ENCODE data around the gene SLC16A12. TPM values are rescaled to one million over a fixed set of nuclear protein-coding genes. Genes with fewer than 3 reads are reported as not detected.
"Not testable (repeated sequence)": the region's sequence is repeated elsewhere in the genome, so short reads cannot be mapped to it uniquely, and the experiment has no call there.

Gene SLC16A12
- polyA plus RNA-seq, 4 donors: 0.21 to 0.89 TPM; not detected in 2

DNA sequence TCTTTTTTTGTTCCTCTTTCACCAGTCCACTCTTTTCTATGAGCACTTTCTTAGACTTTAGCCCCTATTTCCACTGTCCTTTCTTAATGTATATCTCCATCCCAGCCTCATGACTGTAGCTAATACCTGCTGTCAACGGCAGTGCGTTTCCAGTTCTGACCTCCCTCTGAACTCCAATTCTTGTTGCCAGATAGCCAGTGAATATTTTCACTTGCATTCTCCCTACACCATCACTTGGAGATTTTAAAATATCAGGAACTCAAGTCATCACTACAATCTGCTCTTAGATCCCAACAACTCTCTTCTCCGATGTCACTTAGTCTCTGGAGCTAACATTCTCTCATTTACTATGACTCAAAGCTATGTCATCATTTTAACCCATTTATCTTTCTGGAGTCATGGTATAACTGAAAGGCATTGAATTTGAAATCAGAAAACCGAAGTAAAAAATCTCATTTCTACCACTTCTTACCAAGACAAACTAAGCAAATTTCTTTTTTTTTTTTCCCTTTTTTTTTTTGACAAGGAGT lies 5.1 kb upstream of the SLC16A12 start:
- no peak for DNase-seq
- Histone ChIP-seq H3K4me3 (ENCODE audit: low read depth in 1 of 3, low read length in 3 of 3) (no peak overlapping the region), H3K4me1 (ENCODE audit: control insufficient read depth in 3 of 3, insufficient read depth in 2 of 3, low read depth in 1 of 3, low read length in 2 of 3) (peaks cover 0 to 3% (median 2%) of the 10 kb centered on the region in 3 donors), H3K27ac (ENCODE audit: low read depth in 1 of 3, low read length in 2 of 3) (no peak overlapping the region), H3K27me3 (ENCODE audit: control insufficient read depth in 3 of 3, insufficient read depth in 3 of 3, low read length in 3 of 3) (peaks cover 0 to 32% (median 8%) of the 10 kb centered on the region in 3 donors), H3K36me3 (ENCODE audit: control insufficient read depth in 3 of 3, insufficient read depth in 2 of 3, low read depth in 1 of 3, low read length in 3 of 3) (no peaks in the 10 kb centered on the region), H3K9me3 (ENCODE audit: control insufficient read depth in 2 of 2, insufficient read depth in 1 of 2, low read depth in 1 of 2, low read length in 1 of 2) (no peaks in the 10 kb centered on the region)
- WGBS, 3 donors: 85 to 88% (median 86%) methylated on average over 4 of the region's 4 CpGs
- no peak for FAIRE-seq

GRCh38 chr10:89537364-89537763 lies 2.0 kb upstream of the SLC16A12 start:
- 66 to 72% (median 67%) methylated on average over 1 of the region's 1 CpG for WGBS, 3 donors
- no peak for DNase-seq
- H3K27me3 ChIP-seq (ENCODE audit: control insufficient read depth in 3 of 3, insufficient read depth in 3 of 3, low read length in 3 of 3): peaks cover 0 to 52% (median 21%) of the 10 kb centered on the region in 3 donors
- no peak overlapping the region for H3K4me3 ChIP-seq (ENCODE audit: low read depth in 1 of 3, low read length in 3 of 3)
- no peaks in the 10 kb centered on the region for H3K36me3 ChIP-seq (ENCODE audit: control insufficient read depth in 3 of 3, insufficient read depth in 2 of 3, low read depth in 1 of 3, low read length in 3 of 3)
- FAIRE-seq: no peak
- no peak overlapping the region for H3K27ac ChIP-seq (ENCODE audit: low read depth in 1 of 3, low read length in 2 of 3)
- peaks cover 2 to 12% (median 5%) of the 10 kb centered on the region in 3 donors for H3K4me1 ChIP-seq (ENCODE audit: control insufficient read depth in 3 of 3, insufficient read depth in 2 of 3, low read depth in 1 of 3, low read length in 2 of 3)
- H3K9me3 ChIP-seq (ENCODE audit: control insufficient read depth in 2 of 2, insufficient read depth in 1 of 2, low read depth in 1 of 2, low read length in 1 of 2): no peaks in the 10 kb centered on the region

GRCh38 chr10:89536013-89536354 lies 590 bp upstream of the SLC16A12 start:
- Histone ChIP-seq H3K27ac (ENCODE audit: low read depth in 1 of 3, low read length in 2 of 3) (no peak overlapping the region), H3K36me3 (ENCODE audit: control insufficient read depth in 3 of 3, insufficient read depth in 2 of 3, low read depth in 1 of 3, low read length in 3 of 3) (no peaks in the 10 kb centered on the region)
- 8 to 17% (median 14%) methylated on average over 13 to 16 of the region's 16 CpGs for WGBS, 3 donors

GRCh38 chr10:89534826-89535166 lies 598 bp downstream of the SLC16A12 start:
- no peak overlapping the region for H3K27ac ChIP-seq (ENCODE audit: low read depth in 1 of 3, low read length in 2 of 3)

More at GRCh38 chr10:89536013-89536354, 590 bp upstream of the SLC16A12 start:
- peaks cover 2 to 12% (median 5%) of the 10 kb centered on the region in 3 donors for H3K4me1 ChIP-seq (ENCODE audit: control insufficient read depth in 3 of 3, insufficient read depth in 2 of 3, low read depth in 1 of 3, low read length in 2 of 3)
- peaks cover 0 to 64% (median 25%) of the 10 kb centered on the region in 3 donors for H3K27me3 ChIP-seq (ENCODE audit: control insufficient read depth in 3 of 3, insufficient read depth in 3 of 3, low read length in 3 of 3)
- DNase-seq (no peak), FAIRE-seq (no peak)
- H3K9me3 ChIP-seq (ENCODE audit: control insufficient read depth in 2 of 2, insufficient read depth in 1 of 2, low read depth in 1 of 2, low read length in 1 of 2): no peaks in the 10 kb centered on the region
- H3K4me3 ChIP-seq (ENCODE audit: low read depth in 1 of 3, low read length in 3 of 3): peak overlapping the region in 1 of 3 donors; percentile 35

DNA sequence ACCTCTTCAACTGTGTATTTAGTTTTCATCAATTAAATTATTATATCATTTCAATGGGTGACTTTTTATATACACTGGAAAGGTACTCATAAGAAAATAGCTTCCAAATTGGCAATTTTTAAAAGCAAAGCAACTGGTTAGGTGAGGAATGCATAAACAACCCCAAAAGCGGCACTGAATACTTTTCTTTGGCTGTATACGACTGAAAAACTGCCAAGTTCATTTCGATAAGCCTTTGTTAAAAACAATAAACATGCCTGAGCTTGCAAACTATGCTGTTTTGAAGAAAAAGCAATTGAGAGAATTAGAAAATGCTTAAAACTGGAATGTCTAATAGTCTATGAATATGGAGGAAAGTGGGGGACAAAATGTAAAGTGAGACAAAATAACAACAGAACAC lies 2.9 kb downstream of the SLC16A12 start:
- Histone ChIP-seq H3K9me3 (ENCODE audit: control insufficient read depth in 2 of 2, insufficient read depth in 1 of 2, low read depth in 1 of 2, low read length in 1 of 2) (no peaks in the 10 kb centered on the region), H3K27me3 (ENCODE audit: control insufficient read depth in 3 of 3, insufficient read depth in 3 of 3, low read length in 3 of 3) (peaks cover 0 to 52% (median 20%) of the 10 kb centered on the region in 3 donors), H3K4me1 (ENCODE audit: control insufficient read depth in 3 of 3, insufficient read depth in 2 of 3, low read depth in 1 of 3, low read length in 2 of 3) (peaks cover 2 to 12% (median 5%) of the 10 kb centered on the region in 3 donors), H3K27ac (ENCODE audit: low read depth in 1 of 3, low read length in 2 of 3) (no peak overlapping the region), H3K4me3 (ENCODE audit: low read depth in 1 of 3, low read length in 3 of 3) (no peak overlapping the region), H3K36me3 (ENCODE audit: control insufficient read depth in 3 of 3, insufficient read depth in 2 of 3, low read depth in 1 of 3, low read length in 3 of 3) (no peaks in the 10 kb centered on the region)
- DNase-seq: no peak
- 78 to 84% (median 82%) methylated on average over 3 of the region's 3 CpGs for WGBS, 3 donors
- FAIRE-seq: no peak

More at GRCh38 chr10:89534826-89535166, 598 bp downstream of the SLC16A12 start:
- Histone ChIP-seq H3K4me3 (ENCODE audit: low read depth in 1 of 3, low read length in 3 of 3) (peak overlapping the region in 1 of 3 donors; percentile 34), H3K27me3 (ENCODE audit: control insufficient read depth in 3 of 3, insufficient read depth in 3 of 3, low read length in 3 of 3) (peaks cover 0 to 58% (median 20%) of the 10 kb centered on the region in 3 donors), H3K9me3 (ENCODE audit: control insufficient read depth in 2 of 2, insufficient read depth in 1 of 2, low read depth in 1 of 2, low read length in 1 of 2) (no peaks in the 10 kb centered on the region), H3K36me3 (ENCODE audit: control insufficient read depth in 3 of 3, insufficient read depth in 2 of 3, low read depth in 1 of 3, low read length in 3 of 3) (no peaks in the 10 kb centered on the region), H3K4me1 (ENCODE audit: control insufficient read depth in 3 of 3, insufficient read depth in 2 of 3, low read depth in 1 of 3, low read length in 2 of 3) (peaks cover 2 to 12% (median 5%) of the 10 kb centered on the region in 3 donors)
- FAIRE-seq (no peak), DNase-seq (no peak)
- WGBS, 3 donors: 14 to 24% (median 20%) methylated on average over 8 of the region's 8 CpGs

DNA sequence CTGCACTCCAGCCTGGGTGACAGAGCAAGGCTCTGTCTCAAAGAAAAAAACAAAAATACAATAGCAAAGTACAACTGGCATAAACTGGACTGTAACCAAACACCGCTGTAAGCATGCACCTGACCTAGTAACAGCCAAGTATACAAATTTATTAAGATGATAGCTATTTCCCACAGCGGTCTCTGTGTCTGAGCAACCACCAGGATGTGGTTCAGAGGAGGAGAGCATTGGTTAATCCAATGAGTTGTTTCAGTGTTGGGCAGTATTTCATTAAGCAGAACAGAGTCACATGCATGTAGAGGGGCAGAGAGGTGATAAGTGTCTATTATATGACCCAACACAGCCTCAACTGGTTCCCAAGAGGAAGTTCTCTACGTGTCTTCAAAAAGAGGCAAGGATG lies 4.0 kb downstream of the SLC16A12 start:
- H3K36me3 ChIP-seq (ENCODE audit: control insufficient read depth in 3 of 3, insufficient read depth in 2 of 3, low read depth in 1 of 3, low read length in 3 of 3): no peaks in the 10 kb centered on the region
- peaks cover 0 to 41% (median 20%) of the 10 kb centered on the region in 3 donors for H3K27me3 ChIP-seq (ENCODE audit: control insufficient read depth in 3 of 3, insufficient read depth in 3 of 3, low read length in 3 of 3)
- no peak overlapping the region for H3K27ac ChIP-seq (ENCODE audit: low read depth in 1 of 3, low read length in 2 of 3)
- FAIRE-seq (no peak), DNase-seq (no peak)
- peaks cover 2 to 17% (median 5%) of the 10 kb centered on the region in 3 donors for H3K4me1 ChIP-seq (ENCODE audit: control insufficient read depth in 3 of 3, insufficient read depth in 2 of 3, low read depth in 1 of 3, low read length in 2 of 3)
- H3K9me3 ChIP-seq (ENCODE audit: control insufficient read depth in 2 of 2, insufficient read depth in 1 of 2, low read depth in 1 of 2, low read length in 1 of 2): no peaks in the 10 kb centered on the region
- 69 to 83% (median 77%) methylated on average over 3 of the region's 3 CpGs for WGBS, 3 donors
- H3K4me3 ChIP-seq (ENCODE audit: low read depth in 1 of 3, low read length in 3 of 3): no peak overlapping the region

GRCh38 chr10:89529711-89530110 lies 5.7 kb downstream of the SLC16A12 start:
- WGBS, 3 donors: 84 to 97% (median 93%) methylated on average over 6 of the region's 6 CpGs
- not testable (repeated sequence) for FAIRE-seq

GRCh38 chr10:89526358-89526757 lies 9.0 kb downstream of the SLC16A12 start:
- Histone ChIP-seq H3K9me3 (ENCODE audit: control insufficient read depth in 2 of 2, insufficient read depth in 1 of 2, low read depth in 1 of 2, low read length in 1 of 2) (no peaks in the 10 kb centered on the region), H3K27me3 (ENCODE audit: control insufficient read depth in 3 of 3, insufficient read depth in 3 of 3, low read length in 3 of 3) (peaks cover 0 to 2% (median 1%) of the 10 kb centered on the region in 3 donors), H3K36me3 (ENCODE audit: control insufficient read depth in 3 of 3, insufficient read depth in 2 of 3, low read depth in 1 of 3, low read length in 3 of 3) (no peaks in the 10 kb centered on the region), H3K4me1 (ENCODE audit: control insufficient read depth in 3 of 3, insufficient read depth in 2 of 3, low read depth in 1 of 3, low read length in 2 of 3) (peaks cover 0 to 14% (median 0%) of the 10 kb centered on the region in 3 donors), H3K4me3 (ENCODE audit: low read depth in 1 of 3, low read length in 3 of 3) (no peak overlapping the region), H3K27ac (ENCODE audit: low read depth in 1 of 3, low read length in 2 of 3) (peak overlapping the region in 1 of 3 donors; percentile 18)
- FAIRE-seq (no peak), DNase-seq (no peak)
- 22 to 49% (median 38%) methylated on average over 4 of the region's 4 CpGs for WGBS, 3 donors

More at GRCh38 chr10:89529711-89530110, 5.7 kb downstream of the SLC16A12 start:
- not testable (repeated sequence) for H3K36me3 ChIP-seq (ENCODE audit: control insufficient read depth in 3 of 3, insufficient read depth in 2 of 3, low read depth in 1 of 3, low read length in 3 of 3); H3K27ac ChIP-seq (ENCODE audit: low read depth in 1 of 3, low read length in 2 of 3); H3K9me3 ChIP-seq (ENCODE audit: control insufficient read depth in 2 of 2, insufficient read depth in 1 of 2, low read depth in 1 of 2, low read length in 1 of 2); H3K4me3 ChIP-seq (ENCODE audit: low read depth in 1 of 3, low read length in 3 of 3); DNase-seq
- H3K4me1 ChIP-seq (ENCODE audit: control insufficient read depth in 3 of 3, insufficient read depth in 2 of 3, low read depth in 1 of 3, low read length in 2 of 3): peaks cover 0 to 16% (median 0%) of the 10 kb centered on the region in 3 donors
- peaks cover 0 to 27% (median 13%) of the 10 kb centered on the region in 3 donors for H3K27me3 ChIP-seq (ENCODE audit: control insufficient read depth in 3 of 3, insufficient read depth in 3 of 3, low read length in 3 of 3)

GRCh38 chr10:89525556-89525955 lies 9.8 kb downstream of the SLC16A12 start:
- Histone ChIP-seq H3K36me3 (ENCODE audit: control insufficient read depth in 3 of 3, insufficient read depth in 2 of 3, low read depth in 1 of 3, low read length in 3 of 3) (no peaks in the 10 kb centered on the region), H3K9me3 (ENCODE audit: control insufficient read depth in 2 of 2, insufficient read depth in 1 of 2, low read depth in 1 of 2, low read length in 1 of 2) (no peaks in the 10 kb centered on the region), H3K4me3 (ENCODE audit: low read depth in 1 of 3, low read length in 3 of 3) (no peak overlapping the region), H3K27ac (ENCODE audit: low read depth in 1 of 3, low read length in 2 of 3) (no peak overlapping the region), H3K4me1 (ENCODE audit: control insufficient read depth in 3 of 3, insufficient read depth in 2 of 3, low read depth in 1 of 3, low read length in 2 of 3) (peaks cover 0 to 18% (median 0%) of the 10 kb centered on the region in 3 donors), H3K27me3 (ENCODE audit: control insufficient read depth in 3 of 3, insufficient read depth in 3 of 3, low read length in 3 of 3) (no peaks in the 10 kb centered on the region)
- FAIRE-seq: no peak
- no peak for DNase-seq
- WGBS, 3 donors: 30 to 73% (median 35%) methylated on average over 5 of the region's 5 CpGs

Measured in small intestine (tissue), 7 donors.